Body of pancreas (tissue), 4 donors: ENCODE data around the gene PCK1.

ENCODE experiments used
- POLR2A ChIP-seq, 3 donors: fragments of 450-650 bp; IDR thresholded peaks; one replicate each; pipeline ENCODE4 v1.6.1; 2016; ENCODE audit warnings: antibody characterized with exemption in 3 of 3, mild to moderate bottlenecking in 2 of 3
- TF ChIP-seq, protein P1 (sequence below), 7 experiments: fragments of 450-650 bp in 4 of 7; fragments of 200-600 bp in 3 of 7; sonication (generic) in 3 of 7; IDR thresholded peaks; one replicate each; pipeline ENCODE4 v1.5.1; 2016 to 2019; ENCODE audit warnings: antibody characterized with exemption in 7 of 7

DNA sequence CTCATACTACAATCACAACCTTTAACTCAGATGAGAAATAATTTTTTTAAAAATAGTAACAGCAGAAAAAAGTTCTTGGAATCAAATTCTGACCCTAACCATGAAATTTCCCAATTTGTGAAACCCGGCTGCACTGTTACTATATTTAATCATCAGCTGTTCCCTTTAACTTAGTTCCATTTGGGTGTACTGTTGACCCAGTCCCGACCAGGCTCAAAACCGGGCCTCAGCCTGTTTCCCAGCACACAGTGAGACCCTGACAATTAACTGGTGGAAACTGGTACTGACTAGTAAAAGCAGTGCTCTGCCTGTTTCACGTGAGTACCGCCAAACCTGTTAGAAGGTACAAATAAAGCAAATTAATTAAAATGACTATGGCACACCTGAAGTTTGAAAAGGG lies 43.0 kb upstream of the PCK1 start:
- TF ChIP-seq, protein P1, sequence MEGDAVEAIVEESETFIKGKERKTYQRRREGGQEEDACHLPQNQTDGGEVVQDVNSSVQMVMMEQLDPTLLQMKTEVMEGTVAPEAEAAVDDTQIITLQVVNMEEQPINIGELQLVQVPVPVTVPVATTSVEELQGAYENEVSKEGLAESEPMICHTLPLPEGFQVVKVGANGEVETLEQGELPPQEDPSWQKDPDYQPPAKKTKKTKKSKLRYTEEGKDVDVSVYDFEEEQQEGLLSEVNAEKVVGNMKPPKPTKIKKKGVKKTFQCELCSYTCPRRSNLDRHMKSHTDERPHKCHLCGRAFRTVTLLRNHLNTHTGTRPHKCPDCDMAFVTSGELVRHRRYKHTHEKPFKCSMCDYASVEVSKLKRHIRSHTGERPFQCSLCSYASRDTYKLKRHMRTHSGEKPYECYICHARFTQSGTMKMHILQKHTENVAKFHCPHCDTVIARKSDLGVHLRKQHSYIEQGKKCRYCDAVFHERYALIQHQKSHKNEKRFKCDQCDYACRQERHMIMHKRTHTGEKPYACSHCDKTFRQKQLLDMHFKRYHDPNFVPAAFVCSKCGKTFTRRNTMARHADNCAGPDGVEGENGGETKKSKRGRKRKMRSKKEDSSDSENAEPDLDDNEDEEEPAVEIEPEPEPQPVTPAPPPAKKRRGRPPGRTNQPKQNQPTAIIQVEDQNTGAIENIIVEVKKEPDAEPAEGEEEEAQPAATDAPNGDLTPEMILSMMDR (IDR thresholded peaks at IDR 0.05): no peak
- TF ChIP-seq POLR2A (IDR thresholded peaks at IDR 0.05): no peak
